HG03045 (cell line): ENCODE data around the gene GNRHR.

ENCODE experiments used
- ATAC-seq: cut with Tn5 transposase; IDR thresholded peaks from one replicate; pipeline ENCODE4 v1.9.1; 2021; ENCODE audit warnings: mild to moderate bottlenecking, moderate library complexity; ENCODE audit not compliant: unreplicated experiment

GNRHR gene

DNA sequence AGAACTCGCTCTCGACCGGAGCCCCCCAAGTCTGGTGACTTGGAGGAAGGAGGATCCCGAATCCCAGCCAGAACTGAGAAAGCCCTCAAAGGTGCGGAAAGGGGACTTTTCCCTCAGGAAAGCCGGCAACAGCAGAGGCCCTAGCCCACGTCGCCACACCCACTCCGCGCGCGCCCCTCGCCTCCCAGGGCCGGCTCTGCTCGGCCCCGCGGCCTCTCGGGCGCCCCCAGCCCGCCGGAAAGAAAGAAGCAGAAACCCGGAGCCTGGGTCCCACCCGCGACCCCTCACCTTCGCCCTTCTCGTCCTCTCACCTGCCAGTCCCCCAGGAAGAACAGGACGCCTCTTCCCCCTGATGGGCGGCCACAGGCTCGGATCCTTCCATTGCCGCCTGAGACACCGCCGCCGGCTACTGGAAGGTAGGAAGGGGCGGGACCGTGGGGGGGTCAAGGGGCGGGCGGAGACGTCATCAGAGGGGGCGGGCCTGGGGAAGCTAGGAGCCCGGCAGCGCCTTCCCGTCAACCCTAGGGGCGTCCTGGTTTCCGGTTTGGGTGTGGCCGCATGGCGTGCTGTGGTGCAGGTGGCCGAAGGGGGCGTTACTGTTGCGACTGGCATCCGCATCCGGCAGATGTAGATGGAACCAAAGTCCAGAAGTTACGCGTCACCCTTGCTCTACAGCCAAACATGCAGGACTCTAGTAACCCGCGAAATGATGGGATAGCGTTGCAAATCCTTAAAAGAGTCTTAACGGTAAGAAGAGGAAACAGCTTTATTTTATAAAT lies 53.3 kb downstream of the GNRHR start, which contains the start of gene UBA6:
Gene UBA6, minus strand, starts transcription at position 418 of the 779 bp plus-strand sequence. Its CDS starts 36 bp downstream, at position 382.
- peak; percentile 99 for ATAC-seq

- ATAC-seq = peak; percentile 18
Observed at GRCh38 chr4:67700116-67700737, 54.0 kb downstream of the GNRHR start.

- ATAC-seq = no peak
Observed at GRCh38 chr4:67699603-67700002, 54.6 kb downstream of the GNRHR start.

- no peak for ATAC-seq
Observed at GRCh38 chr4:67697860-67698687, 56.1 kb downstream of the GNRHR start.

GRCh38 chr4:67696061-67696460 lies 58.1 kb downstream of the GNRHR start:
- no peak for ATAC-seq

DNA sequence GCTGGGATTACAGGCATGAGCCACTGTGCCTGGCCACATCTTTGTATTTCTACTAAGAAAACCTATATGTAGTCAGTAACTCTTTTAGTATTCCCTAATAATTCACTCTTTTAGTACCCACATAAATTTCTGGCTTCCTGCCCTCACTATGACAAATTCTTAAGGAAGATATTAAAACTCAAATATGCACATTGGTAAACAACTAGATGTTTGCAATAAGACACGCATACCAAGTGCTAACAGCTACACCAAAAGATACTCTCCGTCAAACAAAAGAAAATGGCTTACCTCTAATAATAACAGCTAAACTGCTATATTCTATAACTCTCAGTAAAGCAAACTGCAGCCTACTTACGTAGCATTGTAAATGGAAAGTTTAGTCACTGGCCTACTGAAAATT lies 59.5 kb downstream of the GNRHR start:
- ATAC-seq = no peak

DNA sequence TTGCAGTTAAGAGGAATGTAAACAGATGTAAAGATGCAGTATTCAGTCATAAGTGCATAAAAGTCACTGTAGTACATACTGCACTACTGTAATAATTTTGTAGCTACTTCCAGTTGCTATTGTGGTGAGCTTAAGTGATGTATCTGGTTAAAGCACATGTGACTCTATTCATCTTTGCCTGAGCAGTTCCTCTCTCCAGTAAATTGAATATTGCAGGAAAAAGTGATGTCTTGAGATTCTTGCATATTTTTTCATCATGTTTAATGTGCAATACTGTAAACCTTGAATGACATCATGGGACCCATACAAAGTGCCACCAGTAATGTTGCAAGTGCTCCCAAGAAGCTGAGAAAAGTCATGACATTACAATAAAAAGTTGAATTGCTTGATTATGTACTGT lies 62.9 kb downstream of the GNRHR start:
- ATAC-seq = no peak
